ENCODE measurements around the gene OSBPL7. TPM values are rescaled to one million over a fixed set of nuclear protein-coding genes. Genes with fewer than 3 reads are reported as not detected.
A peak's percentile ranks its signal among the peaks of the same experiment; 100 is the strongest.

OSBPL7 gene
- total and polyA plus RNA-seq, 2 of the 13 experiments (the other 11 are each of a cell fraction or from before 2014, with no cell fraction given) = 4.7 to 6.6 TPM

GRCh38 chr17:47785538-47786123 is 36.0 kb downstream of the OSBPL7 start (continued):
- TF ChIP-seq ZUFSP (CRISPR knock-in tag; IDR thresholded peaks at IDR 0.05; ENCODE audit: borderline replicate concordance) (no peak), ZNF121 (CRISPR knock-in tag; IDR thresholded peaks at IDR 0.05) (no peak), RELA (CRISPR knock-in tag; IDR thresholded peaks at IDR 0.05) (no peak), ZNF562 (CRISPR knock-in tag; IDR thresholded peaks at IDR 0.05; ENCODE audit: borderline replicate concordance) (no peak), SOX5 (CRISPR knock-in tag; IDR thresholded peaks at IDR 0.05; ENCODE audit: borderline replicate concordance) (no peak), ZFP37 (CRISPR knock-in tag; IDR thresholded peaks at IDR 0.05; ENCODE audit: borderline replicate concordance) (peak; percentile 78; the same call in 1 of the 2 replicates), HDAC1 (CRISPR knock-in tag; IDR thresholded peaks at IDR 0.05) (no peak), TOE1 (CRISPR knock-in tag; IDR thresholded peaks at IDR 0.05) (no peak), ZNF784 (CRISPR knock-in tag; IDR thresholded peaks at IDR 0.05; ENCODE audit: borderline replicate concordance) (no peak), NFIB (CRISPR knock-in tag; IDR thresholded peaks at IDR 0.05; ENCODE audit: borderline replicate concordance) (no peak), GPBP1L1 (CRISPR knock-in tag; IDR thresholded peaks at IDR 0.05) (no peak), ZBTB3 (CRISPR knock-in tag; IDR thresholded peaks at IDR 0.05; ENCODE audit: borderline replicate concordance, low read depth) (no peak), ZNF350 (CRISPR knock-in tag; IDR thresholded peaks at IDR 0.05; ENCODE audit: borderline replicate concordance, low read depth) (no peak), MEIS1 (CRISPR knock-in tag; IDR thresholded peaks at IDR 0.05; ENCODE audit: borderline replicate concordance) (no peak), FIP1L1 (IDR thresholded peaks at IDR 0.05; ENCODE audit: borderline replicate concordance, insufficient read depth, low read depth, low read length) (no peak), ZFP36L2 (CRISPR knock-in tag; IDR thresholded peaks at IDR 0.05) (0 out of 2 replicates have a peak, but pooled peaks have one; percentile 68), USF2 (IDR thresholded peaks at IDR 0.05; ENCODE audit: low read depth, low read length) (no peak), USF2 (CRISPR knock-in tag; IDR thresholded peaks at IDR 0.05; ENCODE audit: borderline replicate concordance) (no peak), XRCC5 (optimal IDR thresholded peaks at IDR 0.05; ENCODE audit: low read length) (peak; percentile 38), TRIM24 (CRISPR knock-in tag; IDR thresholded peaks at IDR 0.05) (no peak), SMAD1 (CRISPR knock-in tag; IDR thresholded peaks at IDR 0.05; ENCODE audit: borderline replicate concordance, low read depth) (no peak), ELK4 (CRISPR knock-in tag; IDR thresholded peaks at IDR 0.05; ENCODE audit: borderline replicate concordance) (no peak), KMT2A (CRISPR knock-in tag; IDR thresholded peaks at IDR 0.05) (no peak)

Data from HepG2 (cell line).